ENCODE measurements around the gene LNPEP. TPM values are rescaled to one million over a fixed set of nuclear protein-coding genes. Genes with fewer than 3 reads are reported as not detected.

Gene LNPEP
- total RNA-seq, 1 donor from 2014 or later, result 56.8 TPM

DNA sequence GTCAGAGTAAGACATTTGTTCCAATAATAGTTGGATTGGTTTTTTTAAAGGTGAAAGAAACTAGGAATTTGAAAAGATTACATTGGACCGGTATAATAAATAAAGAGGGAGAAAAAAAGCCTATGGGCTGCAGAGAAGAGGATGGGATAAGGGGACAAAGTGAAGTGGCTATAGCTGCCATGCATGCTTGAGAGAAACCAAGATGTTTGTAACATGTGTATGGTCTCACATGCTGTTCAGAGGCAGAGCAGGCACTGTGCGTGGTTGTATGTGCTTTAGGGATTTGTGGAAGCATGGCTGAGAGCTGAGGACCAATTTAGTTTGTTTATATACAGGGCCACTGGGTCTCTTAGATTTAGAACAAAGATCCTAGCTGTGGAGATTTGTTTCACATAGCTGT, 32.7 kb downstream of the LNPEP start:
- TF ChIP-seq, protein P1, sequence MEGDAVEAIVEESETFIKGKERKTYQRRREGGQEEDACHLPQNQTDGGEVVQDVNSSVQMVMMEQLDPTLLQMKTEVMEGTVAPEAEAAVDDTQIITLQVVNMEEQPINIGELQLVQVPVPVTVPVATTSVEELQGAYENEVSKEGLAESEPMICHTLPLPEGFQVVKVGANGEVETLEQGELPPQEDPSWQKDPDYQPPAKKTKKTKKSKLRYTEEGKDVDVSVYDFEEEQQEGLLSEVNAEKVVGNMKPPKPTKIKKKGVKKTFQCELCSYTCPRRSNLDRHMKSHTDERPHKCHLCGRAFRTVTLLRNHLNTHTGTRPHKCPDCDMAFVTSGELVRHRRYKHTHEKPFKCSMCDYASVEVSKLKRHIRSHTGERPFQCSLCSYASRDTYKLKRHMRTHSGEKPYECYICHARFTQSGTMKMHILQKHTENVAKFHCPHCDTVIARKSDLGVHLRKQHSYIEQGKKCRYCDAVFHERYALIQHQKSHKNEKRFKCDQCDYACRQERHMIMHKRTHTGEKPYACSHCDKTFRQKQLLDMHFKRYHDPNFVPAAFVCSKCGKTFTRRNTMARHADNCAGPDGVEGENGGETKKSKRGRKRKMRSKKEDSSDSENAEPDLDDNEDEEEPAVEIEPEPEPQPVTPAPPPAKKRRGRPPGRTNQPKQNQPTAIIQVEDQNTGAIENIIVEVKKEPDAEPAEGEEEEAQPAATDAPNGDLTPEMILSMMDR (IDR thresholded peaks at IDR 0.05; ENCODE audit: borderline replicate concordance), result no peak
- H3K4me1 ChIP-seq, result peaks cover 78% of the 10 kb centered on the region
- peak overlapping the region; percentile 8 for H3K4me3 ChIP-seq
- no peaks in the 10 kb centered on the region for H3K27me3 ChIP-seq (ENCODE audit: low read depth)
- DNase-seq, result no peak
- no peaks in the 10 kb centered on the region for H3K9me3 ChIP-seq (replicated peaks)
- H3K27ac ChIP-seq (replicated peaks), result peak overlapping the region; percentile 71
- no peaks in the 10 kb centered on the region for H3K36me3 ChIP-seq
- intact Hi-C loops (cut with micrococcal nuclease), result no loop called here

DNA sequence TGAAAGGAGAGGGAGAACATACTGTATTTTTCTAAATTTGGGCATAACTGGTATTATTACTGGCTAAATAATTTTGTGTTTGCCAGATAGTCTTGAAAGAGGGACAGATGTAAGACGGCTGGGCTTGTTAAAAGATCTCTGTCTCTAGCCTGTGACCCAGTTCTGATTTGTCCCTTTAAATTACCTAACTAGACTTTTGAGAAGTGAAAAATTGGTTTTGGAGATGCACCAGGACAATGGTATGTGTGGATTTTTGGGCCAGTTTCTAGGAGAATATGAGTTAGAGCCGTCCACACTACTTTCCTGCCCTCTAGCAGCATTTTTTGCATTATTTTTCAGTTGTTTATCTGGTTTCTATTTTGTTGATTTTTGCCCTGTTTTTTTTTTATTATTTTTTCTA, 33.5 kb downstream of the LNPEP start:
- H3K4me1 ChIP-seq, result peaks cover 77% of the 10 kb centered on the region
- intact Hi-C loops (cut with micrococcal nuclease), result no loop called here
- H3K27me3 ChIP-seq (ENCODE audit: low read depth), result no peaks in the 10 kb centered on the region
- no peaks in the 10 kb centered on the region for H3K9me3 ChIP-seq (replicated peaks)
- H3K27ac ChIP-seq (replicated peaks), result peak overlapping the region; percentile 71
- no peaks in the 10 kb centered on the region for H3K36me3 ChIP-seq
- TF ChIP-seq, protein P1 (IDR thresholded peaks at IDR 0.05; ENCODE audit: borderline replicate concordance), result no peak
- DNase-seq, result no peak
- no peak overlapping the region for H3K4me3 ChIP-seq

DNA sequence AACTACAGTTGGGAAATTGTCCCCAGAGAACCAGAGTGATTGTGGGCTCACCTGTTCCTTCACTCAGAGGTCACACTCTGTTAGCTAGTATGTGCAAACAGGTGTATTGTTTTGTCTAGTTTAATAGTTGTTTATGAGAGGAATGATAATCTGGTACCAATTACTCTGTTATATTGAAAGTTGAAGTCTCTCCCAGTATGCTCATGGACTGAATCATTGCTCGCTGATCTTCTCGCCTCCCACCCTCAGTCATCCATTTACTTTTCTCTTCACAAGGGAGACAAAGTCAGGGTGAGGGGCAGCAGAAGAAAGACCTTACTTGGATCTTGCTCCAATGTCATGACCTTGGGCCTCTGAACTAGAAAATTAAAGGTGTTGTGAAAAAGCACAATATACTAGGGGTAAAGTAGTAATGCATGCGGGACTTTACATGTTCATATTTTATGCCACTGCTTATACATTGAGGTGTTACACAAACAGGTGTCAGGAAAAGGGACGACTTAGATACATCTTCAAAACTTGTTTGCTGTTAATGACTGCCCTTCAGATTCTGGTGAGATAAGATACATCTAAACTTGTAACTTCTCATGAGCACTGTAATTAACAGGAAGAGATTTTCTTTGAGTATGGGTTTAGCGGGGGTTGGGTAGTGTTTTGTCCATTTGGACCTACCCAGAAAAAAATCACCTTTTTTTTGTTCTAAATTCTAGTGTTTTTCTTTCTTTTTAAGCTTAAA, 36.9 kb downstream of the LNPEP start:
- H3K36me3 ChIP-seq, result no peaks in the 10 kb centered on the region
- intact Hi-C loops (cut with micrococcal nuclease), result no loop called here
- peaks cover 92% of the 10 kb centered on the region for H3K4me1 ChIP-seq
- H3K27ac ChIP-seq (replicated peaks), result no peak overlapping the region
- H3K27me3 ChIP-seq (ENCODE audit: low read depth), result no peaks in the 10 kb centered on the region
- no peak for DNase-seq
- TF ChIP-seq, protein P1 (IDR thresholded peaks at IDR 0.05; ENCODE audit: borderline replicate concordance), result no peak
- H3K9me3 ChIP-seq (replicated peaks), result no peaks in the 10 kb centered on the region
- no peak overlapping the region for H3K4me3 ChIP-seq

DNA sequence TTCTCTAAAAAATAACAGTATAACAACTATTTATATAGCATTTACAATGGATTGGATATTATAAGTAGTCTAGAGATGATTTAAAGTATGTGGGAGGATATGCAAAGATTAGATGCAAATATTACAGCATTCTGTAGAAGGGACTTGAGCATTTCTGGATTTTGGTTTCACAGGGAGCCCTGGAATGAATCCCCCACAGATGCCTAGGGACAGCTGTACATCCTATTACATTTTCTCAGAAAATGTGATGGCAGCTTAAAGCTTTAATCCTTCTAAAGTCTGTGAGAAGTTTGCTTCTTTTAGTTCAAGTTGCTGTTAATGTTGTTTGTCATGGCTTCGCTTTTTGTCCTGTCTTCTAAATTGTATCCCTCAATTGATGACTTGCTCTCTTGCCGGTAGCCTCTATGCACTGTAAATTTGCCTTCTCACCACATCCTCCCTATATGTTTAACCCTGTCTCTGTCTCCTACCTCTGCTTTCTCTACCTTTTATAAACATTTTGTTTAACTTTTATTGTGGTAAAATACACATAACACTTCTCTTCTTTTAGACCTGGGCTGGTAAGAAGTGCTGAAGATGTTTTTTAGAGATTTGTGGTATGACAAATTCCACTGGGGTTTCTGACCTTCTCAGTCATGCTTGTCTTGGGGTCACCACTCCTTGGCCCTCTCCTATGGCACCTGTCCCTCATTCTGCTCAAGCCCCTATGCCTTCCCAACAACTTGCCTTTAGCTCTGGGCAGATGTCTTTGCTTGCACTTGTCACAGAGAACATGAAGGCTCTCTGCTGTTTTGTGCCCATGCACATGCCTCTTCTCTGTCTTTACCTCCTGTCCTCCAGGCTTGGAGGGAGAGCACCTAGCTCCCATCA, 37.9 kb downstream of the LNPEP start:
- Histone ChIP-seq H3K9me3 (replicated peaks) (no peaks in the 10 kb centered on the region), H3K36me3 (no peaks in the 10 kb centered on the region), H3K27me3 (ENCODE audit: low read depth) (no peaks in the 10 kb centered on the region), H3K4me3 (no peak overlapping the region), H3K4me1 (peaks cover 83% of the 10 kb centered on the region), H3K27ac (replicated peaks) (no peak overlapping the region)
- TF ChIP-seq, protein P1 (IDR thresholded peaks at IDR 0.05; ENCODE audit: borderline replicate concordance), result no peak
- intact Hi-C loops (cut with micrococcal nuclease), result no loop called here
- DNase-seq, result no peak

DNA sequence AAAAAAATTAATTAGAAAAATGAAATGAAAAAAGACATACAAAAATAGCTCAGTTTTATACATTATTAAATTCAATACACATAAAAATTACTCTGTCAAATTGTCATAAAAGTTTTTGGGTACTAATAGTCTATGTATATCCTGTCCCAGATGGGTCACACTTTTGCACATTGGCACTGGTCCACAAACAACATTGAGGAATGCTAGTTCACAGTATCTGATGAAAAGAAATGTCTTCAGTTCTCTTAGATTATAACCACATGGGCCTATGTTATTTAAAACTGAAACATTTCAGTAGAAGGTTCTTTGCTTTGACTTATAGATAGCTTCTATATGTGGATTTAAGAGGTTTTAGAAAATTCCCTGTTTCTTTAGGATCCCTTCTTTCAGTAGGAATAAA, 39.8 kb downstream of the LNPEP start:
- DNase-seq, result no peak
- peaks cover 74% of the 10 kb centered on the region for H3K4me1 ChIP-seq
- intact Hi-C loops (cut with micrococcal nuclease), result no loop called here

More for the DNA sequence above, 39.8 kb downstream of the LNPEP start:
- Histone ChIP-seq H3K4me3 (no peak overlapping the region), H3K27me3 (ENCODE audit: low read depth) (no peaks in the 10 kb centered on the region), H3K9me3 (replicated peaks) (no peaks in the 10 kb centered on the region), H3K36me3 (peaks cover 17% of the 10 kb centered on the region), H3K27ac (replicated peaks) (peak overlapping the region; percentile 30)
- TF ChIP-seq, protein P1 (IDR thresholded peaks at IDR 0.05; ENCODE audit: borderline replicate concordance), result no peak

All from left ventricle myocardium inferior (tissue), 1 donor.